MV-4-11 (cell line): ENCODE data around the gene SPINK6.

Source experiments
- DNase-seq: peaks from one replicate; lab custom pipeline; 2025; lab: John Stamatoyannopoulos, UW

SPINK6 gene

GRCh38 chr5:148224117-148224742 is 21.4 kb downstream of the SPINK6 start:
- DNase-seq, result no peak

- DNase-seq, result no peak
These were observed 25.6 kb downstream of the SPINK6 start for GRCh38 chr5:148228392-148228984.

- no peak for DNase-seq
These were observed 27.0 kb downstream of the SPINK6 start for GRCh38 chr5:148229840-148230239.

- no peak for DNase-seq
These were observed 27.4 kb downstream of the SPINK6 start for GRCh38 chr5:148230240-148230639.

- no peak for DNase-seq
These were observed 35.1 kb downstream of the SPINK6 start for GRCh38 chr5:148237785-148238417.

GRCh38 chr5:148238418-148238794 is 35.6 kb downstream of the SPINK6 start, which contains the start of gene MARCOL:
MARCOL (plus strand) TSS chr5:148238525; CDS start chr5:148238598, 73 bp downstream.
- no peak for DNase-seq

GRCh38 chr5:148248894-148249293 is 46.1 kb downstream of the SPINK6 start:
- no peak for DNase-seq

- DNase-seq, result no peak
These were observed 52.6 kb downstream of the SPINK6 start for GRCh38 chr5:148255456-148255855.

GRCh38 chr5:148259288-148259687 is 56.4 kb downstream of the SPINK6 start:
- DNase-seq, result no peak

GRCh38 chr5:148261221-148261620 is 58.4 kb downstream of the SPINK6 start:
- DNase-seq, result no peak
